PC-3 (cell line): Measurements from ENCODE around the gene PRR15L. TPM values are rescaled to one million over a fixed set of nuclear protein-coding genes. Genes with fewer than 3 reads are reported as not detected.

Source experiments
- ATAC-seq: fragments of 200-7000 bp; cut with Tn5 transposase; 2 replicates; pipeline ENCODE4 v1.9.1; 2020; ENCODE audit warnings: mild to moderate bottlenecking, moderate library complexity
- Bru-seq: library from RNA; stranded (reverse); fragments of 400-500 nt; gene quantifications from one replicate; lab custom pipeline; 2021; lab: Mats Ljungman, UMichigan
- BruChase-seq, 2 experiments: library from RNA; stranded (reverse); fragments of 400-500 nt; gene quantifications; one replicate each; lab custom pipeline; 2021; lab: Mats Ljungman, UMichigan
- BruUV-seq: library from RNA; stranded (reverse); fragments of 400-500 nt; replicated peaks from 2 replicates; lab custom pipeline; 2021; lab: Mats Ljungman, UMichigan
- CTCF ChIA-PET: fragments of 300-600 bp; sonication (Branson Sonifier 250); formaldehyde crosslinking; loops from one replicate; lab custom pipeline; 2022; ENCODE audit warnings: antibody characterized with exemption; lab: Charles Lee
- POLR2A ChIA-PET: fragments of 300-600 bp; sonication (Branson Sonifier 250); formaldehyde crosslinking; loops from one replicate; lab custom pipeline; 2022; ENCODE audit warnings: antibody characterized with exemption; ENCODE audit not compliant: unreplicated experiment; lab: Charles Lee
- DNase-seq: peaks from one replicate; pipeline ENCODE4 v3.0.0-alpha.2; 2015
- H2AFZ ChIP-seq: fragments of 300-600 bp; sonication (generic); 2 replicates; pipeline ENCODE4 v1.6.0; 2016; ENCODE audit warnings: antibody characterized with exemption, low read length
- H3F3A ChIP-seq: fragments of 300-600 bp; sonication (generic); one replicate; pipeline ENCODE4 v1.6.0; 2017; ENCODE audit warnings: antibody characterized with exemption, low read length, control low read depth, mild to moderate bottlenecking; ENCODE audit not compliant: unreplicated experiment
- H3K27ac ChIP-seq: fragments of 300-600 bp; sonication (generic); 2 replicates; pipeline ENCODE4 v1.5.1; 2016; ENCODE audit warnings: mild to moderate bottlenecking, low read length
- H3K27me3 ChIP-seq: fragments of 300-600 bp; sonication (generic); 2 replicates; pipeline ENCODE4 v1.6.1; 2016; ENCODE audit warnings: low read length, mixed read lengths
- H3K36me3 ChIP-seq: fragments of 300-600 bp; sonication (generic); 2 replicates; pipeline ENCODE4 v1.6.1; 2016; ENCODE audit warnings: low read depth, mixed run types, low read length, mixed read lengths
- H3K4me1 ChIP-seq: fragments of 300-600 bp; sonication (generic); 2 replicates; pipeline ENCODE4 v1.5.1; 2016; ENCODE audit warnings: low read length; ENCODE audit not compliant: insufficient read depth
- H3K4me2 ChIP-seq: fragments of 300-600 bp; sonication (generic); 2 replicates; pipeline ENCODE4 v1.6.0; 2016; ENCODE audit warnings: low read length
- H3K4me3 ChIP-seq: fragments of 300-600 bp; sonication (generic); 2 replicates; pipeline ENCODE4 v1.5.1; 2016; ENCODE audit warnings: mild to moderate bottlenecking, low read length, mixed read lengths
- H3K79me2 ChIP-seq: fragments of 300-600 bp; sonication (generic); 2 replicates; pipeline ENCODE4 v1.6.1; 2017; ENCODE audit warnings: low read length, mixed read lengths
- H3K9ac ChIP-seq: fragments of 300-600 bp; sonication (generic); 2 replicates; pipeline ENCODE4 v1.6.0; 2016; ENCODE audit warnings: mild to moderate bottlenecking, low read length
- H3K9me2 ChIP-seq: fragments of 300-600 bp; sonication (generic); replicated peaks from 2 replicates; pipeline ENCODE4 v1.6.1; 2016; ENCODE audit warnings: mixed run types, low read length, mixed read lengths
- H3K9me3 ChIP-seq: fragments of 300-600 bp; sonication (generic); 2 replicates; pipeline ENCODE4 v1.6.1; 2016; ENCODE audit warnings: low read length, mixed read lengths
- H4K20me1 ChIP-seq: fragments of 300-600 bp; sonication (generic); 2 replicates; pipeline ENCODE4 v1.6.1; 2016; ENCODE audit warnings: low read length, mixed read lengths
- EZH2 ChIP-seq: fragments of 300-600 bp; sonication (generic); IDR thresholded peaks from one replicate; pipeline ENCODE4 v1.6.1; 2017; ENCODE audit warnings: antibody characterized with exemption, mild to moderate bottlenecking, low read length; ENCODE audit not compliant: unreplicated experiment
- EZH2phosphoT487 ChIP-seq: fragments of 300-600 bp; sonication (generic); IDR thresholded peaks from 2 replicates; pipeline ENCODE4 v1.6.1; 2018; ENCODE audit warnings: mild to moderate bottlenecking, antibody characterized with exemption, low read length, borderline replicate concordance
- intact Hi-C: fragments of 100-400 bp; cut with micrococcal nuclease; formaldehyde crosslinking; loops from 2 replicates; pipeline ENCODE4 v1.9.0; 2023
- long read RNA-seq: library from polyadenylated mRNA; unstranded; transcript quantifications from one replicate; pipeline ENCODE4 v2.0.0, GENCODE V29; 2021; ENCODE audit not compliant: unreplicated experiment
- total RNA-seq: library from RNA; depleted of rRNA; stranded (reverse); fragments of >200 nt; gene quantifications from 2 replicates; pipeline ENCODE4 v1.2.3, GENCODE V29; 2014; rRNA removed
- TF ChIP-seq, protein P1 (sequence below): fragments of 300-600 bp; sonication (generic); conservative IDR thresholded peaks from 2 replicates; pipeline ENCODE4 v1.5.1; 2017; ENCODE audit warnings: antibody characterized with exemption, low read depth, mild to moderate bottlenecking, low read length

The PRR15L gene
- 3.8 and 6.0 TPM in 2 replicates for total RNA-seq
- percentile 52 among the genes with signal in this experiment for Bru-seq, nascent RNA
- BruChase-seq, experiment 1, labeled RNA remaining after a 6-hour chase: percentile 34 among the genes with signal in this experiment
- percentile 57 among the genes with signal in this experiment for BruChase-seq, experiment 2, labeled RNA remaining after a 2-hour chase
- long read RNA-seq, partial matches to known transcripts: 0 of 13 reads
- long read RNA-seq, other reads (novel, unspliced or antisense): 11 of 13 reads

DNA sequence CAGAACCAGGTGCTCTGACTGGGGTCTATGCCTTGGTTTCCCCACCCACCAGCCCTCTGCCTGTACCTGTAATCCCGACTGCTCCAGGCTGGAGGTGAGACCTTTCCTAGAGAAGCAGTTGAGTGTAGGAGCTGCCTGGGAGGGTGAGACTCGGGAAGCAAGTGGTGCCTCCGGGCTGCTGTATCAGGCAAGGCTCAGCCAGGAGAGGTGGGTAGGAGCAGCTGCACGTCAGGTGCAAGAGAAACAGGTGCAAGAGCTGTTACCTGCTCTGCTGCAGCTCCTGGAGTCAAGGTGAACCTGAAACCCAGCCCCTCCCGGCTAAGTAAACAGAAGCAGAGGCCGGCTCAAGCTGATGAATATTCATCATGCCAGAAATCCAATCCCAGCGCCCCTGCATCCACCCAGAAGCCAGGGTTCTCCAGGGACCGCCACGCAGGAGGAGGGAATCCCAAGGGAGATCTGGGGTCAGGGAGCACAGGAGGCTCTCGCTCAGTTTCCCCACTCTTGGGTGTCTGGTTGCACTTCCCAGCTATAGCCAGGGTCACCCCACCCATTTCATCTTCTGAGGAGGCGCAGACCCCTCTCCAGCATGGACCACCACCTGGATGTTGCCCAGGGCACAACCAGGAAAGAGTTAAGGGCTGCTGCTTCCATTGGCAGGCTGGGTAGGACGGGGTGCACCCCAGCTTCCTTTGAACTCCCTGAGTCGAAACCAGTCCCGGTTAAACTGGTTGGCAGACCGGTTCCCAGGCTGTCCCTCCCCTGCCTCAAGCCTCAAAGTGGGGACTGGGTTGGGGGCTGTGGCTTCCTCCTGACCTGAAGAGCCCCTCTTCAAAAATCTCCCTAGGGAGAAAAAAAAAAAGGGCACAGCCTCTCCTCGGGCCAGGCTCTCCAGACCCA, at the start of gene PRR15L:
PRR15L (minus strand) TSS at position 293 of the 900 bp plus-strand sequence. CDS start 4,649 bp downstream, outside the sequence.
- no peaks in the 10 kb centered on the region for H3K79me2 ChIP-seq
- no peaks in the 10 kb centered on the region for H4K20me1 ChIP-seq
- no peak within 1 kb of the TSS for H2AFZ ChIP-seq
- peak; percentile 79 for ATAC-seq
- ChIA-PET POLR2A (interaction anchor here (0.6 to 1.0 kb wide), 4 partner anchors 9 to 16 kb away, joined by 3 to 5 read pairs (median 4); partner anchors contain the start of gene CDK5RAP3), CTCF (interaction anchor here (0.5 to 2.2 kb wide), 6 partner anchors 9 to 89 kb away, joined by 3 to 10 read pairs (median 3); partner anchors contain the start of gene CDK5RAP3)
- H3K27me3 ChIP-seq: no peaks in the 10 kb centered on the region
- H3K4me1 ChIP-seq: peaks cover 30% of the 10 kb centered on the region
- H3K9me2 ChIP-seq: no peaks in the 10 kb centered on the region
- H3K9ac ChIP-seq: peak within 1 kb of the TSS; percentile 41
- TF ChIP-seq, protein P1, sequence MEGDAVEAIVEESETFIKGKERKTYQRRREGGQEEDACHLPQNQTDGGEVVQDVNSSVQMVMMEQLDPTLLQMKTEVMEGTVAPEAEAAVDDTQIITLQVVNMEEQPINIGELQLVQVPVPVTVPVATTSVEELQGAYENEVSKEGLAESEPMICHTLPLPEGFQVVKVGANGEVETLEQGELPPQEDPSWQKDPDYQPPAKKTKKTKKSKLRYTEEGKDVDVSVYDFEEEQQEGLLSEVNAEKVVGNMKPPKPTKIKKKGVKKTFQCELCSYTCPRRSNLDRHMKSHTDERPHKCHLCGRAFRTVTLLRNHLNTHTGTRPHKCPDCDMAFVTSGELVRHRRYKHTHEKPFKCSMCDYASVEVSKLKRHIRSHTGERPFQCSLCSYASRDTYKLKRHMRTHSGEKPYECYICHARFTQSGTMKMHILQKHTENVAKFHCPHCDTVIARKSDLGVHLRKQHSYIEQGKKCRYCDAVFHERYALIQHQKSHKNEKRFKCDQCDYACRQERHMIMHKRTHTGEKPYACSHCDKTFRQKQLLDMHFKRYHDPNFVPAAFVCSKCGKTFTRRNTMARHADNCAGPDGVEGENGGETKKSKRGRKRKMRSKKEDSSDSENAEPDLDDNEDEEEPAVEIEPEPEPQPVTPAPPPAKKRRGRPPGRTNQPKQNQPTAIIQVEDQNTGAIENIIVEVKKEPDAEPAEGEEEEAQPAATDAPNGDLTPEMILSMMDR: no peak
- TF ChIP-seq EZH2 (no peak), EZH2phosphoT487 (no peak)
- peak within 1 kb of the TSS; percentile 71 for H3K4me2 ChIP-seq
- H3F3A ChIP-seq: no peaks in the 10 kb centered on the region
- H3K27ac ChIP-seq: peak within 1 kb of the TSS; percentile 59
- H3K4me3 ChIP-seq: peak within 1 kb of the TSS; percentile 42; the same call in 1 of the 2 replicates
- intact Hi-C loops: no loop called here
- peak; percentile 80 for DNase-seq
- no TSS peak for BruUV-seq
- no peaks in the 10 kb centered on the region for H3K36me3 ChIP-seq
- H3K9me3 ChIP-seq: no peaks in the 10 kb centered on the region

- intact Hi-C loops: no loop called here
- no peaks in the 10 kb centered on the region for H3K9me3 ChIP-seq
- H3F3A ChIP-seq: no peaks in the 10 kb centered on the region
- H3K27me3 ChIP-seq: no peaks in the 10 kb centered on the region
- no peak for DNase-seq
- no peak overlapping the region for H2AFZ ChIP-seq
- no peak overlapping the region for H3K4me2 ChIP-seq
- no peak overlapping the region for H3K4me3 ChIP-seq
- CTCF ChIA-PET: interaction anchor here (0.8 kb wide), 1 partner anchor 36 kb away, joined by 3 read pairs; the partner anchor contains the start of gene CDK5RAP3
- TF ChIP-seq, protein P1: no peak
- TF ChIP-seq EZH2phosphoT487 (no peak), EZH2 (no peak)
- no peaks in the 10 kb centered on the region for H3K36me3 ChIP-seq
- H3K9me2 ChIP-seq: no peaks in the 10 kb centered on the region
- no TSS peak for BruUV-seq
- ATAC-seq: no peak
- H3K9ac ChIP-seq: no peak overlapping the region
- no peaks in the 10 kb centered on the region for H4K20me1 ChIP-seq
- no peak overlapping the region for H3K27ac ChIP-seq
- no peaks in the 10 kb centered on the region for H3K79me2 ChIP-seq
- H3K4me1 ChIP-seq: peaks cover 41% of the 10 kb centered on the region
- POLR2A ChIA-PET: interaction anchor here (0.6 kb wide), 1 partner anchor 31 kb away, joined by 4 read pairs; no protein-coding TSS in a partner anchor
Measured at GRCh38 chr17:48006936-48007709, 49.4 kb upstream of the PRR15L start.
